Prostate gland (tissue), 2 donors: Measurements from ENCODE around the gene DLL3. TPM values are rescaled to one million over a fixed set of nuclear protein-coding genes. Genes with fewer than 3 reads are reported as not detected.

Experiments used
- DNase-seq: peaks from one replicate; pipeline ENCODE4 v3.0.0-alpha.2; 2019; ENCODE audit warnings: low spot score
- H3K27ac ChIP-seq, 2 donors: fragments of 200-600 bp; sonication (generic); 2 replicates each; pipeline ENCODE4 v1.5.1; 2017 to 2019
- H3K27me3 ChIP-seq: fragments of 200-600 bp; sonication (generic); replicated peaks from 2 replicates; pipeline ENCODE4 v1.5.1; 2019; ENCODE audit not compliant: insufficient read depth
- H3K36me3 ChIP-seq, 2 donors: fragments of 200-600 bp; sonication (generic); 1 replicate in 1 of 2; 2 replicates in 1 of 2; pipeline versions ENCODE4 v1.5.1 to v1.8.1; 2017 to 2019
- H3K4me1 ChIP-seq: fragments of 200-600 bp; sonication (generic); replicated peaks from 2 replicates; pipeline ENCODE4 v1.5.1; 2019
- H3K4me3 ChIP-seq, 2 donors: fragments of 200-600 bp; sonication (generic); 2 replicates each; pipeline ENCODE4 v1.5.1; 2017 to 2019
- H3K9me3 ChIP-seq: fragments of 200-600 bp; sonication (generic); 2 replicates; pipeline ENCODE4 v1.5.1; 2017
- POLR2A ChIP-seq: fragments of 450-650 bp; IDR thresholded peaks from one replicate; pipeline ENCODE4 v1.6.1; 2016; ENCODE audit warnings: antibody characterized with exemption, mild to moderate bottlenecking
- POLR2AphosphoS5 ChIP-seq: sonication (generic); formaldehyde crosslinking; IDR thresholded peaks from one replicate; pipeline ENCODE4 v1.6.1; 2017; ENCODE audit warnings: antibody characterized with exemption
- WGBS: methylation state at CpG from one replicate; pipeline ENCODE4 v1.1.5; 2018; 5-methylcytosine and 5-hydroxymethylcytosine counted together
- intact Hi-C: fragments of 100-400 bp; cut with DNase I; formaldehyde crosslinking; loops from one replicate; pipeline ENCODE4 v1.14.2; 2022
- total RNA-seq, 2 donors: library from RNA; depleted of rRNA; stranded (reverse); fragments of >200 nt; gene quantifications; one replicate each; pipeline ENCODE4 v1.1.0, GENCODE V29; 2016
- TF ChIP-seq, protein P1 (sequence below), 4 experiments: fragments of 200-600 bp in 2 of 4; fragments of 450-650 bp in 2 of 4; sonication (generic) in 2 of 4; IDR thresholded peaks; 1 replicate in 3 of 4; 2 replicates in 1 of 4; pipeline ENCODE4 v1.5.1; 2016 to 2019; ENCODE audit warnings: antibody characterized with exemption in 4 of 4, mild to moderate bottlenecking in 2 of 4, moderate library complexity in 2 of 4

Gene DLL3
- total RNA-seq, 2 donors from 2014 or later = 6.3 TPM; not detected in 1

DNA sequence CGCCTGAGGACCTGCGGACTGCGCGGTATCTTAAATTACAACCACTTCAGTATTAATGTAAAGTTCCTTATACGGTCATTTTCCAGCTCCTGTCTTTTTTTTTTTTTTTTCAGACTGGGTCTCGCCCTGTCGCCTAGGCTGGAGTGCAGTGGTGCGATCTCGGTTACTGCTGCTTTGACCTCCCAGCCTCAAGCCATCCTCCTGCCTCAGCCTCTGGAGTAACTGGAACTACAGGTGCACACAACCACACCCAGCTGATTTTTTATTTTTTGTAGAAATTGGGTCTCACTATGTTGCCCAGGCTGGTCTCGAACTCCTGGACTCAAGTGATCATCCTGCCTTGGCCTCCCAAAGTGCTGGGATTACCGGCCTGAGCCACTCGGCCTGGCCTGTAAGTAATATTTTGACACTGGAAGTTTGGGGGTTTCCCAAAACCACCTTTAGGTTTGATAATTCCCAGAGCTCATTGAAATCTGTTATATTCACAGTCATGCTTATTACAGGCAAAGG is 34.3 kb downstream of the DLL3 start:
- TF ChIP-seq POLR2AphosphoS5 = no peak
- no peak for TF ChIP-seq POLR2A
- TF ChIP-seq, protein P1, sequence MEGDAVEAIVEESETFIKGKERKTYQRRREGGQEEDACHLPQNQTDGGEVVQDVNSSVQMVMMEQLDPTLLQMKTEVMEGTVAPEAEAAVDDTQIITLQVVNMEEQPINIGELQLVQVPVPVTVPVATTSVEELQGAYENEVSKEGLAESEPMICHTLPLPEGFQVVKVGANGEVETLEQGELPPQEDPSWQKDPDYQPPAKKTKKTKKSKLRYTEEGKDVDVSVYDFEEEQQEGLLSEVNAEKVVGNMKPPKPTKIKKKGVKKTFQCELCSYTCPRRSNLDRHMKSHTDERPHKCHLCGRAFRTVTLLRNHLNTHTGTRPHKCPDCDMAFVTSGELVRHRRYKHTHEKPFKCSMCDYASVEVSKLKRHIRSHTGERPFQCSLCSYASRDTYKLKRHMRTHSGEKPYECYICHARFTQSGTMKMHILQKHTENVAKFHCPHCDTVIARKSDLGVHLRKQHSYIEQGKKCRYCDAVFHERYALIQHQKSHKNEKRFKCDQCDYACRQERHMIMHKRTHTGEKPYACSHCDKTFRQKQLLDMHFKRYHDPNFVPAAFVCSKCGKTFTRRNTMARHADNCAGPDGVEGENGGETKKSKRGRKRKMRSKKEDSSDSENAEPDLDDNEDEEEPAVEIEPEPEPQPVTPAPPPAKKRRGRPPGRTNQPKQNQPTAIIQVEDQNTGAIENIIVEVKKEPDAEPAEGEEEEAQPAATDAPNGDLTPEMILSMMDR (IDR thresholded peaks at IDR 0.05) = no peak
- 23% methylated on average over 12 of the region's 12 CpGs for WGBS
- peaks cover 5% of the 10 kb centered on the region for H3K4me1 ChIP-seq
- H3K27me3 ChIP-seq = no peaks in the 10 kb centered on the region
- H3K9me3 ChIP-seq = no peaks in the 10 kb centered on the region
- H3K36me3 ChIP-seq = no peaks in the 10 kb centered on the region
- peak overlapping the region in 1 of 2 donors; percentile 85 for H3K4me3 ChIP-seq
- DNase-seq = no peak
- no peak overlapping the region for H3K27ac ChIP-seq
- intact Hi-C loops = loop anchor here (5.0 kb wide), 4 partner anchors 61 to 426 kb away; partner anchors contain the start of gene RPS16

DNA sequence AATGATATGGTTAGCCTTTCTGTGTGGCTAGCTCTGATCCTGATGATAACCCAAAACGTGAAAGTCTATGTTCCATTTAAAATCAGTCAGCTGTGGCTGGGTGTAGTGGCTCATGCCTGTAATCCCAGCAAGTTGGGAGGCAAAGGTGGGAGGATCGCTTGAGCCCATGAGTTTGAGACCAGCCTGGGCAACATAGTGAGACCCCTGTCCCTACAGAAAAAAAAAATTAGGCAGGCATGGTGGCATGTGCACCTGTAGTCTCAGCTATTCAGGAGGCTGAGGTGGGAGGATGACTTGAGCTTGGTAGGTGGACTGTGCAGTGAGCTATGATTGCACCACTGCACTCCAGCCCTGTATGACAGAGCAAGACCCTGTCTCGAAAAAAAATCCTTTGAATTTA is 35.0 kb downstream of the DLL3 start:
- no peak overlapping the region for H3K4me3 ChIP-seq
- intact Hi-C loops = loop anchor here (5.0 kb wide), 4 partner anchors 61 to 426 kb away; partner anchors contain the start of gene RPS16
- DNase-seq = no peak
- TF ChIP-seq, protein P1 (IDR thresholded peaks at IDR 0.05) = no peak
- no peaks in the 10 kb centered on the region for H3K27me3 ChIP-seq
- no peaks in the 10 kb centered on the region for H3K9me3 ChIP-seq
- WGBS = 65% methylated on average over 3 of the region's 3 CpGs
- H3K27ac ChIP-seq = no peak overlapping the region
- peaks cover 7% of the 10 kb centered on the region for H3K4me1 ChIP-seq
- no peaks in the 10 kb centered on the region for H3K36me3 ChIP-seq

DNA sequence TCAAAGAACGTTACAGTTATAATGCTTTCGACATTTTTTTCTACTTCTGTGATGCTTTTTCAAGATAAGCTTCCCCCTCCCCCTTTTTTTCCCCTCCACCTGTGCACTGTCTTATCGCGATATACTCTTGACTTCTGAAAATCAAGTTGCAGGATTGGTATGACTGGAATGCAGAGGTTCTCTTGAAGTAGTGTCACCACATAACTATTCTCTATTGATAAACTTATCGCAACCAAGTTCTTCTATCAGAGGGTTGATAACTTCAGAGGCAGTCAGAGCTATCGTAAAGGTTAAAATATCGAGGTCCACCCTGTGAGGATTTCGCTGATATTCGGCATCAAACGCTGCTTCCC is 40.4 kb downstream of the DLL3 start:
- Histone ChIP-seq H3K4me3 (peak overlapping the region; percentile 75 to 91), H3K4me1 (peaks cover 3% of the 10 kb centered on the region), H3K27ac (peak overlapping the region; percentile 92 to 94), H3K36me3 (no peaks in the 10 kb centered on the region), H3K9me3 (no peaks in the 10 kb centered on the region), H3K27me3 (no peaks in the 10 kb centered on the region)
- intact Hi-C loops = no loop called here
- no peak for DNase-seq
- TF ChIP-seq POLR2AphosphoS5 = no peak
- TF ChIP-seq POLR2A = no peak
- TF ChIP-seq, protein P1 (IDR thresholded peaks at IDR 0.05) = no peak
- WGBS = 2% methylated on average over 10 of the region's 10 CpGs

DNA sequence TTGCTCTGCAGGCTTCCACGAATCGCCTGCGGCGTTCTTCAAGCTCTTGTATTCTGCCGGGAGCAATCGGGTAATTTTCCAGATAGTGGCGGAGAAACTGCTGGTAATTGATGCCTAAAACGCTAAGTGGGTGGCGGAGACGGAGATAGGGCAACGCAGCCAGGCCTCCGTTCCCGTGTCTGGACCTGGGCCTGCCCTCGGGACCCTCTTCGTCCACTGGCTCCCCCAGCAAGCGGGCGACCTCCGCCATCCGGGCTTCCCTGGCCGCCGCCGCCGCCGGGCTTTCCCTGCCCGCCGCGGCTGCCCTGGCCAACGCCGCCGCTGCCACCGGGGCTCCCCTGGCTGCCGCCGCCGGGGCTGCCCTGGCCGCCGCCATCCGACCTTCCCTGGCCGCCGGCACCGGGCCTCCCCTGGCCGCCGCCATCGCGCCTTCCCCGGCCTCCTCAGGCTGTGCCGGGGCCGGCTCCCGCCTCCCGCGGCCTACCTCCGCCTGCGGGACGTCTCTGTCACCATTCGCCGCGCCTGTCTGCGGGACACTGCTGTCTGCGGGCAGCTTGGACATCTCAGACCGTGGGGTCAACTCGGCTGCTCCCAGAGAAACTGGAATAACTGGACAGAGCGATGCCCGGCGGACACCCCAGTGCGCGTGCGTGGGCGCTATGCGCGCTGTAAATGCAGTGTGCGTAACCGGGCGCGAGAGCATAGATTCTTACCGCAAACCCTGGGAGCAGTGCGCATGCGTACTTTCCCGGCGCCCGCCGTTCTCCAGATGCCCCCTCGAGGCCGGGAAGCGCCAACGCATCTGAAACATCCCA is 41.0 kb downstream of the DLL3 start, which contains the start of gene EID2:
TSS of gene EID2 (minus strand) at position 644 of the 815 bp plus-strand sequence. CDS start at position 562, 82 bp downstream.
- intact Hi-C loops = no loop called here
- H3K27me3 ChIP-seq = no peaks in the 10 kb centered on the region
- peak; percentile 93 for DNase-seq
- 1% methylated on average over 51 of the region's 84 CpGs for WGBS
- H3K9me3 ChIP-seq = no peaks in the 10 kb centered on the region
- H3K36me3 ChIP-seq = no peaks in the 10 kb centered on the region
- peak within 1 kb of the TSS; percentile 92 to 94 for H3K27ac ChIP-seq
- peaks cover 3% of the 10 kb centered on the region for H3K4me1 ChIP-seq
- peak; percentile 99 for TF ChIP-seq POLR2AphosphoS5
- peak; percentile 87 for TF ChIP-seq POLR2A
- TF ChIP-seq, protein P1 (IDR thresholded peaks at IDR 0.05) = peak; percentile 67 to 96 (median 94)
- peak within 1 kb of the TSS; percentile 75 to 91 for H3K4me3 ChIP-seq
